Fibroblast of skin of right biceps (primary cell): Measurements from ENCODE around the gene PLD3.

Experiments used
- DNase-seq: peaks from one replicate; pipeline ENCODE4 v3.0.0-alpha.2; 2013

The PLD3 gene

DNA sequence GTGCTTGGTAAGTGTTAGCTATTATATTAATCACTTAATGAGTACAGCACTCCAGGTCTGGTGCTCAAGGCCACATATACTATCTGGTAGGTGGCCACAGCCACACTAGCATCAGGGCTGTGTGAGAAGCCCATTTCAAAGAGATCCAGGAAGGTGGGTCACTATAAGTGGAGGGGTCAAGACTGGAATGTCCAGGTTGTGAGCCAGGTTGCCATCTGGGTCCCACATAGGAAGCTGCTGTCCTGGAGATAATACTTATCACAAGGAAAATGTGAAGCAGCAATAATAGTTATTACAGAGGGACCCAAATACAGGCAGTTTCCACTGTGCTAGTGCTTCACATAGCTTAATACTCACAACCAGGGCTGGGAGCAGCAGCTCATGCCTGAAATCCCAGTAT lies 13.4 kb upstream of the PLD3 start:
- no peak for DNase-seq

DNA sequence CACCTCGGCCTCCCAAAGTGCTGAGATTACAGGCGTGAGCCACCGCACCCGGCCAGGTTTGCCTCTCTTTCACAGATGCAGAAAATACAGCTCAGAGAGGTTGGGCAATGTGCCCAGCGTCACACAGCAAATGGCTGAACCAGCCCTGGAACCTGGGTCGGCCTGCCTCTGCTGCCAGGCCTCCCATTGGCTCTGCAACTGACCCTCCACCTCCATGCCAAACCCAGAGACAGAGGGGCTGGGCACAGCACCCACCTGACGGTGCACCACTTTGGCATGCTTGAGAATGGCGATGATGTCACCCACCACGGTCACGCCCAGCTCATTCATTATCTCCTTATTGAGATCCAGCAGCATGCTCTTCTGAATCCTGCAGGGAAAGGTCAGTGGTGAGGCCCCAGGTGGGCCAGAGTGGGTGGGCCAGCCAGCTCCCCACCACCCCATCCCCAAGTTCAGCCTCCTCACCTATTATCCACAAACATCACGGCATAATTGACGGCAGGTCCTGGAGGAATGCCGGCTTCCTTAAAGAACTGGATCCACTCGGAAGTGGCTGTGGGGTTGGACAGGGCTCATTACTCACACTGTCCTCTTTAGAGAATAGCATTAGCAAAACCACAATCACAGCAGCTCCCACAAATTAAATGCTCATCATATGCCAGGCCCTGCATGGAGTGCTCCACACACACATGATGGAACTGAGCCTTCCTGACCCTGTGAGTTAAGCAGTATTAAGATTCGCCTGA lies 12.5 kb upstream of the PLD3 start:
- DNase-seq: no peak

DNA sequence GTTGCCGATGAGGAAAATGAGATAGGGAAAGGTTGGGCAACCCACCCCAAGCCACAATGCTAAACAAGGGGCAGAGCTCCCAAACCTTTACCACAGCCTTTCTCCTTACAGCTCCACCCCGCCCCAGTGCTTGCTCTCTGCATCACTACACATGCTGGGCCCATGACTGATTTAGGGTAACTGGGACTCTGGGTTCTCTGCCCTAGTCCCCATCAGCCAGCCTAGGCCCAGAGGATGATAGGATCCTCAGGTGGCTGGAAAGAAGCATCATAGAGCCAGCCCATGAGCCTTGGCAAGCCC lies 11.9 kb upstream of the PLD3 start:
- no peak for DNase-seq

DNA sequence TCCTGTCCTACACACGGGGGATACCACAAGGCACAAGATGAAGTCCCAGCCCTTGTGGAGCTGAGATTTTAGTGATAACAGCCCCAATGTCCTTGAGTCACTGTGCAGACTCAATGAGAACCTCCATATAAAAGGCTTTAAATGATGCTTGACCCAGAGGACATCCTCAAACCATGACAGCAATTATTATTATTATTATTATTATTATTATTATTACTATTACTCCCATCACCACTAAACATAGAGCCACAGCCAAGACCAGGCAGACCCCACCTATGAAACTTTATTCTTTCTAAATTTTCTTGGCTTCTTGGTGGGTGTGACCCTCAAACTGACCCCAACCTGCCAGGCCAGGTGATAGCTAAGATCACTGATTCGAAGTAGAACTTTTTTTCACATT lies 11.4 kb upstream of the PLD3 start:
- DNase-seq: no peak

DNA sequence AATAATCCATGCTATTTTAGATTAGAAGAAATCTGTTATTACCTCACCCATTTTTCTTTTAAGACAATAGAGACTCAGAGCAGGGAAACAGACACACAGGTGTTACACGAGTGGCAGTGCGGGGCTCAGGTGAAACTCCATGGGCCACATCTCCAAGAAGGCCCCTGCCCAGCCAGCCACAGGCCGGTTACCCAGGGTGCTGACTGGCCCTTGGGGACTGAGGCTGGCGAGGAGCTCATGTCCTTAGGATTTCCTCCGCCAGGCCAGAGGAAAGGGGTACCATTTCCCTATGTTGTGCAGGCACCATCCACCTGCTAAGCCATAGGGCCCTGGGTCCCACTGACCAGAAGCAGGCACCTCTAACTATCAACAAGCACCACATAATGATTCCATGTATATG lies 10.9 kb upstream of the PLD3 start:
- no peak for DNase-seq

DNA sequence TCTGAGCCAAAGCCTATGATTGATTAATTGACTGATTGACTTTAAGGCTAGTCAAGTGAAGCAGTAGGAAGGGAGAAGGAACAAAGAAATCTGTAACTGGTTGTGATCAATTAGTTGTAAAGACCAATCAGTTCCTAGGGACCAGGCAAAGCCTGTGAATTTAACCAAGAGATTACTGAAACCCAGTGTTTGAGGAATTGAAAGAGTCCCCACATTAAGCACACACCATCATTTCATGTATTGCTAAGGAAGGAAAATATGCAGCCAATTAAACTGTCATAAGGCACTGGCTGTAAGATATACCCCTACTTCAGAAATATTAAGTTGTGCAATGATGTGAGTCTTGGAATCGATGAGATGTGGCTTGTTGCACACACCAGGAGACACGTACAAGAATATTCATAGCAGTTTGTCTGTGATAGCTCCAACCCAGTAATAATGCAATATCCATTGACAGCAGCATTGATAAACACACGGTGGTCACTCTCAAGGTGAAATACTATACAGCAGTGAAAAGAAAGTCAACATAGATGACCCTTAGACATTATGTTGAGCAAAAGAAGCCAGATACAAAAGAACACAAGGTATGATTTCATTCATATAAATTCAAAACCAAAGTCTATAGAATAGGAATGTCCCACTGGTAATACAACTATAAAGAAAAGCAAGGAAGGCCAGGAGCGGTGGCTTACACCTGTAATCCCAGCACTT lies 9.3 kb upstream of the PLD3 start:
- no peak for DNase-seq

DNA sequence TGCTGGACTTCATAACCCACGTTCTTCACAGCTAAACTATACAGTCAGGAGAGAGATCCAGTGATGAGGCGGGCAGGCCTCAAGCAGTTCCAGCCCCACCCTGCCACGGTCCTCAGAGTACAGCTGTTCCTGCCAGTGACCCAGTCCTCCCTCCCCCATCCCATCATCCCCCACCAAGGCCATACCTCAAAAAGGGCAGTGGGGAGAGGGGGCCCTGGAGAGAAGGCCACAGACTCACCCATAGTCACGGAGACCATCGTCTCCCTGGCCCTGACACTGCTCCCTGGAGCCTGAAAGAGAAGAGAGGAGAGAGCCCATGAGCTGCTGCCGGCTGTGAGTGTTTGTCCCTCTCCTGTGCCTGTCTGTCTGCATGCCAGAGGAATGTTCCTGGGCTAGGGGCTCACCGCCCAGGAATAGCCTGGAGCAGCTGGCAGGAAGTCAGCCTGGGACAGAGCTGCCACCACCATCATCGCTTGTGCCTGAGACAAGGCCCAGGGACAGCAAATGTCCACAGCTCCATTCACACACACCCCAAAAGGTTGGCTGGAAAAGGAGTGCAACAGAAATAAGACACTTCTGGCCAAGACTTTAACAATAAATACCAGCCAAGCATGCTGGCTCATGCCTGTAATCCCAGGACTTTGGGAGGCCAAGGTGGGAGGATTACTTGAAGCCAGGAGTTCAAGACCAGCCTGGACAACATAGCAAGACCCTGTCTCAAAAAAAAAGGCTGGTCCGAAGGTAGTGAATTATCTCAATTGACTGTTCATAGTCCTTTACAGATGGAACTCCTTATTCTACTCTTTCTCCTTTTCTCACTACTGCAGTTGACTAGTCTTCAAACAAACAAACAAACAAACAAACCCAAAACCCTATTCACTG lies 6.7 kb upstream of the PLD3 start:
- DNase-seq: no peak

DNA sequence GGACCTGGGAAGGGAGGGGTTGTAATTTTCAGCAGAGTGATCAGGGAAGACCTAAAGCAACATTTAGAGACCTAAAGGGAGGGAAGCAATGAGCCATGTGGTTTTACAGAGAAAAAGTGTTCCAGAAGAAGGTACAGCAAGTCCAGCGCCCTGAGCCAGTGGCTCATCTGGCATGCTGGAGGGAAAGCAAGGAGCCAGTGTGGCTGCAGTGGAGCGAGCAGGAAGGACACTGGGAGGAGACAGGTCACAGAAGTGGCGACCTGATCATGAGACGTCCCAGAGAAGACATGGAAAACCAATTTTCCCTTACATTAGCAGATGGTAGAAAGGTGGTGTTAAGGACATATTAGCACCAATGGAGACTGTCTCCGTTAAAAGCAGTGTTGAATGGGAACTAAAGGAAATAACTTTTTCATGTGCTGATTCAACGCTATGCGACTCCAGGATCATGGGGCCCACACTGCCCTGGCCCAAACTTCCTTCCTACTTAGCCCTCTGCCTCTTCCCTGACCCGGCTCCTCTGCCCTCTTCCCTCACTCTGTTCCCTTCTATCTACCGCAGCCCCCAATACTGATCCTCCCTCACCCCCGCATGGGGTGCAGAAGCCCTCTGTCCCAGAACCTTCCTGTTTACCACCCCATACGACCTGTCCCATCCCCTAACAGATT lies 5.7 kb upstream of the PLD3 start:
- no peak for DNase-seq

DNA sequence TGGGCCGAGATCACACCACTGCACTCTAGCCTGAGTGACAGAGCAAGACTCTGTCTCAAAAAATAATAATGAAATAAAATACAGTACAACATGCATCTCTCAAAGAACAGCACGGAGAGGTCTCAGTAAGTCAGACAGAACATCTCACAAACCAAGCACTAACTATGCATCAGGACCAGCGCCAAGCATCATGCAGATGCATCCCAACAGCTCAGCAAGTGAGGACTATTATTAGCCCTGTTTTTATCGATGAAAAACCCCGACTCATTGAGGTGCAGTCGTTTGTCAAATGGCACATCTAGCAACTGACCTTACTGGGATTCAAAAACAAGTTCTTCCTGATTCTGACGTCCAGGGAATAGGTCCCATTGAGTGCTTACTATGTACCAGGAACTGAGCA lies 4.1 kb upstream of the PLD3 start:
- no peak for DNase-seq

DNA sequence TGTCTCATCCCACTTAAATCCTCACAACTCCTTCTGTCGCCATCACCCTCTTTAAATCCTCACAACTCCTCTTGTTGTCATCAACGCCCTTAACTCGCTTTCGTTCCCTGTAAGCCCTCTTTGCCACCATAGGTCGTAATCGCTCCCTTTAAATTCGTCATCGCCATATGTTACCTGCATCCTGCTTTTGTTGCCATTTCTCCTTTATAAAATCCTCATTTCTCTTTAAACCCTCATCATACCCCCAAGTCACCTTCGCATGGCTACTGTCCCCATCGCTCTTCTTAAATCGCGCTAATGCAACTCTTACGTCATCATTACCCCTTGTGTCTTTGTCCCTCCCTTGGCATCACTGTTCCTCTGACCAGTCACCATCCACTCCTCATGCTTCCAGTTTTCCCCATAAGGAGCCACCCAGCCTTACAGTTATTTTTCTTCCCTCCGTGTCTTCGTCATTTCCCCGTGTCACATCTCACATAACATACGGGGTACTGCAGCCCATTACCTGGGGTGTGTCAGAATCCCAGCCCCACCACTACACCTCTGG lies 539 bp downstream of the PLD3 start:
- peak; percentile 37 for DNase-seq

DNA sequence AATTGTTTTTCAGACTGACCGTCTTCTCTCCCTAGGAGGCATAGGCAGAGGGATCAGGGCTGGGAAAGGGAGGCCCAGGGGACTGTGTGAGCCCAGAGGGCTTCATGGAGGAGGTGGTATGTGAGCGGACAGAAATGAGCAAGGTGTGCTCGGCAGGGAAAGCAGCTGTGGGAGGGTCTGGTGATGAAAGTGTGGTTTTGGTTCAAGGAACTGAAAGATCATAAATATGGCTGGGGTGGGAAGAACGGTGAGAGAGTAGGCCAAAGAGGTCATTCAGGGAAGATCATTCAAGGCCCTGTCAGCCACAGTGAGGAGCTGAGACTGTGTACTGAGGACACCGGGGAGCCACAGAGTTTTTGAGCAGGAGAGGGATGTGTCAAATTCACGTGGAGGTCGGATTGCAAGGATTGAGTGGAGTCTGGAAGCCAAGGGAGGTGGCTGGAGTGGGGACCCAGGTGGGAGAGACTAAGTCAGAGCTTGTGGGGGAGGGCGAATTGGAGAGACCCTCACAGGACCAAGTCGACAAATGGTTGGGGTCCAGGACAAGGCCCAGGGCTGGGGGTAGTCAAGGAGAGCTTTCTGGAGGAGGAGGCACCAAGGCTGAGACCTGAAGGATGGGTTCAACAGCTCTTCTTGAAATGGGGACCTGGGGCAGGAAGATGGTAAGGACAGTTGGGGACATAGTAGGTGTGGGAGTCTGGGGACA lies 7.6 kb downstream of the PLD3 start:
- DNase-seq: no peak

DNA sequence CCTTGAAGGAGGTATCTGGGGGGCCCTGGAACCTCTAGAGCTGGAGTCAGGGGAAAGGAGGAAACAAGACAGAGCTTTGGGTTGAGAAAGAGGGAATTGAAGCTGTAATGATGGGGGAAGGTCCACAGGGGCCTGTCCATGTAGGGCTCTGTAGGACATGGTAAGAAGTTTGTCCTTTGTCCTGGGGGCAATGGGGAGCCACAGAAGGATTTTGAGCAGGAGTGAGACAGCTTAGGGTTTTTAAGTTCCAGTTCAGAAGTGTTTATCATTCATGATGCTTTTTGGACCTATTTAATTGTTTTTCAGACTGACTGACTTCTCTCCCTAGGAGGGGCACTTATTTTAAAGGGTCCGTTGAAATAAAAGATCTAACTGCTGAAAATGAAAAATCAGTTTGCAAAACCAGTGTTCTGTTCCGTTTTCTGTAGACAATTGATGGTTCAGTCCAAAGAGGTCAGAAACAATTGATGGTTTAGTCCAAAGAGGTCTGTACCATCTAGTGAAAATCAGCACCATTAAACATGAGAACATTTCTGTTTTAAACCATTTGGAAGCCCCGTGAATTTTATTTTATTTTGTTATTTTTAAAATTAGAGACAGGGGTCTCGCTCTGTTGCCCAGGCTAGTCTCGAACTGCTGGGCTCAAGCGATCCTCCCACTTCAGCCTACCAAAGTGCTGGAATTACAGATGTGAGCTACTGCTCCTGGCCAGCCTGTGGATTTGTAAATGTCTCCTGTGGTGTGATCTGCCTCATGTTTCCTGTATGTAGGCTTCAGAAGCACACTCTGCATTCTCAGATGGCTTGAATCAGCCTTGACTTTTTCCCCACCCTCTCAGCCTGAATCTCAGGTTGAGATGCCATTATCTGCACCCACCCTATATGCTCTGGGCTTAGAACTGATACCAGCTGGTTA lies 8.4 kb downstream of the PLD3 start:
- DNase-seq: peak; percentile 35

DNA sequence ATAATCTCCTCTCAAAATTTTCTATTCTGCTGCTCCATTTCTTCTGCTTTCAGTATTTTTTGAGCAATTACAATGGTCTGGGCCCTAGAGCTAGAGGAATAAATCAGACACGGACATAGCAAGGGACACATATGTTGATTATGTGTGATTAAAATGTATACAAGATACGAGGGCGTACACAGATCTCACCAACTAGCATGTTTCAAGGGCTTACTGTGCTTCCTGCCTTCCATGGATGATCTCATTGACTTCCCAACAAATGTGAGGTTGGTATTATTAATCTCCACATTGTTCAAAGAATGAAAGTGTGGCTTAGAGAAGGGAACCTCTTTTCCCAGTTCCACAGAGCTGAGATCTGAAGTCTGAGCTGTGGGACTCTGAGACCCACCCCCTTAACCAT lies 9.1 kb downstream of the PLD3 start:
- peak; percentile 31 for DNase-seq

DNA sequence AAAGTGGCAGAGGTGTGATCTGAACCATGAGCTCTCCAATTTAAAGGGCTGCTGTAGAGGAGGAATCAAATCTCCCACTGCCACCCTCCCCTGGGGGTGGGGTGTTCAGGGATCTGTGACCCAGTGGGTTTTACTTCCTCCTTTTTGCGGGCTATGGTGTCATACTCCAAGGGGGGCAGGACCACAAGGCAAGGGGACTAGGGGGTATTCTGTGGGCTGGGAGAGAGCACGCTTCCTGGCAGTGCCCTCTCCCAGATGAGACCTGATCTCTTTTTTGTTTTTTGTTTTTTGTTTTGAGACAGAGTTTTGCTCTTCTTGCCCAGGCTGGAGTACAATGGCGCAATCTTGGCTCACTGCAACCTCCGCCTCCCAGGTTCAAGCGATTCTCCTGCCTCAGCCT lies 10.3 kb downstream of the PLD3 start:
- no peak for DNase-seq

DNA sequence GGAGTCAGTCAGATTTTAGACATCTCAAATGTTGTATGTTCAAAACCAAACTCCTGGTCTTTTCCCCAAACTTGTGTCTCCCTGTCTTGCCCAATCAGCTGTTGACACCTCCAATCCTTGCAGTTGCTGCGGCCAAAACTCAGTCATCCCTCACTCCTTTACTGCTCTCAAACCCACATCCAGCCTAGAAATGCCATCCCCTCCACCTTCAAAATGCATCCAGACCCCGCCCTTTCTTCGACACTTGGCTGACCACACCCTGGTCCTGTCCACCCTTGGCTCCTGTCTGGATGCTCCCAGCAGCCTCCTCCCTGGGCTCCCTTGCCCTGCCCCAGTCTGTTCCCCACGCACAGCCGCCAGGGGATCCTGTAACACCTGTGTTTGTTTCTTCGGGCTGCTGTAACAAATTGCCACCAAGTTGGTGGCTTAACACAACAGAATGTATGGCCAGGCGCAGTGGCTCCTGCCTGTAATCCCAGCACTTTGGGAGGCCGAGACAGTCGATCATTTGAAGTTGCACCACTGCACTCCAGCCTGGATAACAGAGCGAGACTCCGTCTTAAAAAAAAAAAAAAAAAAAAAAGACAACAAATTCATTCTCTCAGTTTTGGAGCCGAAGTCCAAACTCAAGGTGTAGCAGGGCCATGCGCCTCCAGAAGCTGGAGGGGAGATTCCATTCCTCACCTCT lies 11.7 kb downstream of the PLD3 start:
- DNase-seq: no peak

DNA sequence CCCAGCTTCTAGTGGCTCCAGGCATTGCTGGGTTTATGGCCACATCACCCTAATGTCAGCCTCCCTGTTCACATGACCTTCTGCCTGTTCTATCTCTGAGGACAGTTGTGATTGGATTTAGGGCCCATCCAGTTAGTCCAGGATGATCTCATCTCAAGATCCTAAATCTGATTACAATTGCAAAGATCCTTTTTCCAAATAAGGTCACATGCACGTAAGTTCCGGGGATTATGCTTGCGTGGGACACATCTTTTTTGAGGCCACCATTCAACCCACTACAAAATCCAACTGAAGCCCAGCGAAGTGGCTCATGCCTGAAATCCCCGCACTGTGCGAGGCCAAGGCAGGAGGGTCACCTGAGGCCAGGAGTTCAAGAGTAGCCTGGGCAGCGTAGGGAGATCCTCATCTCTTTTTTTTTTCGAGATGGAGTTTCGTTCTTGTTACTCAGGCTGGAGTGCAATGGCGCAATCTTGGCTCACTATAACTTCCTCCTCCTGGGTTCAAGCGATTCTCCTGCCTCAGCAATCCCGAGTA lies 12.3 kb downstream of the PLD3 start:
- DNase-seq: no peak

DNA sequence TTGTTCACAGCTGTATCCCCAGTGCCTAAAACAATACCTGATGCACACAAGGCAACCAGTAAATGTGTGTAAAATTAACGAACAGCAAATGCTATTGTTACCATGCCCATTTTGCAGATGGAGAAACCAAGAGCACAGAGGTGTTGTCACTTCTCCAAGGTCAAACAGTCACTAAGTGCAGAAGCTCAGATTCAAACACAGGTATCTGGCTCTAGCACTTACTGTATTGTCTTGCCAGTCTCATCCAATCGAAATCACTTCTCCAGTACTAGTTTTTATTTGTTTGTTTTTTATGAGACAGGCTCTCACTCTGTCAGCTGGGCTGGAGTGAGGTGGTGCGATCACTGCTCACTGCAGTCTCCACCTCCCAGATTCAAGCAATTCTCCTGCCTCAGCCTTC lies 13.7 kb downstream of the PLD3 start:
- DNase-seq: no peak

DNA sequence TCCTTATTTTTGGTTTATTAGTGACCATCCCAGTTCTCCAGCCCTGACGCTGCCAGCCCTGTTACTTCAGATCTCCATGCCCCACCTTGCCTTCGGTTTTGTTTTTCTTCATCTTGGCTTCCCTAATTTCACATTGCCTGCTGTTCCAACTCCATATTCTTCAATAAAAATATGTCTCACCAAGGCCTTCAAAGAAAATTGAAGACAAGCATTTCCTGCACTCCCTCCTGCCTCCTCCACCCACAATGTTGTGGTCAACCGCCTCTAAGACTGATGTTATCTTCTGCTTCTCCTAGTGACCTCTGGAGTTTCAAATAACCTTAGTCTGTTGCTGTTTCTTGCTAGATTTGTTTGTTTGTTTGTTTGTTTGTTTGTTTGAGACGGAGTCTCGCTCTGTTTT lies 14.6 kb downstream of the PLD3 start:
- no peak for DNase-seq

DNA sequence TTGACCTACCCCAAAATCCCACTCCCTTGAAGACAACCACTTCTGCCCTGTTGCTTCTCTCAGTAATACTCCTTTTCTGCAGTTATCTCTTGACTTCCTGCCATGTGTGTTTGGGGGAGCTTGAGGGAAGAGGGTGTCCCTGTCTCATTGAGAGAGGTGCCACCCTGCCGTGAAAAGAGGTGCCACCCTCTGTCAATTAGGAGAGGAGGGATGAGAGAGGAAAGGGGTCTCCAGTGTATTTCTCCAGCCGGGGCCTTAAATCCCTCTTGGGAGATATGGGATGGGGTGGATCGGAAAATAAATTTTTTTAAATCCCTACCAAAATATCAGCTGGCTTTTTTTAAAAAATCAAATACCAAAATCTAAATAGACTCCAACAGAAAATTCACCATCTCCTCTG lies 16.5 kb downstream of the PLD3 start:
- DNase-seq: no peak

DNA sequence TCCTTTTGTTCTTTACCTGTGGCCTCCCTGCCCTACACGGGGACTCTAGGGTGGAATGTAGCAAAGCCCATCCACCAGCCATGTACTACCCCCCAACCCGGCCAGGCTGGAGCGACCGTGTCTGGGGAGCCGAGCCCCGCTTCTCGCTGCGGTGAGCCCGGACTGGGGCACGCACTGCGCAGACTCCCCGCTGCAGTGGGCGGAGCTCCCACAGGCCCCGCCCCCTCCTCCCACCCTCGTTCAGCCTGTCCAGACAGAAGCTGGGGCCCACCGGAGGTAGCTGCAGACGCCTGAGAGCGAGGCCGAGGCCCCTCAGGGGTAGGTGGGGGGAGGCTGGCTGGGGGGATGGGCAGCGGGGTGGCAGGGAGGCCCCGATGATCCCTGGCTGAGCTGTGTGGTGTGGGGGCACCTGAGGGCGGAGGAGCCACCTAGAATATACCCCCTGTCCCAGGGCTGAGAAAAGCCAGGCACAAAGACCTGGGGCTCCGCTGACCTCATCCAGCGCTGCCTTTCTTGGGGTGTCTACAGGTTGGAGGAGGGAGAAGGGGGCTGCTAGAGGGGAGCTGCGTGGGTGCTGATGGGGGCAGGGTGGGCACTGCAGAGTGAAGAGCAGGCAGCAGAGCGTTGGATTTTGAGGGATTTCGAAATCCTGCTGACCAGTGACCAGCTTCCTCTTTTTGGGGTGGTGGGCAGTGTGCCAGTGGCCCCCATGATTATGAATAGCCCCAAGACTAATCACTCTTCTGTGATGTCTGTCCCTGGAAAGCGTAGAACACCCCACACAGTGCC lies 17.3 kb downstream of the PLD3 start:
- DNase-seq: peak; percentile 74
